Brain pericyte (primary cell): ENCODE measurements around the gene NOVA2.

ENCODE experiments used
- DNase-seq: peaks from one replicate; pipeline ENCODE4 v3.0.0-alpha.2; 2012; ENCODE audit warnings: low read depth, low spot score

NOVA2 gene

DNA sequence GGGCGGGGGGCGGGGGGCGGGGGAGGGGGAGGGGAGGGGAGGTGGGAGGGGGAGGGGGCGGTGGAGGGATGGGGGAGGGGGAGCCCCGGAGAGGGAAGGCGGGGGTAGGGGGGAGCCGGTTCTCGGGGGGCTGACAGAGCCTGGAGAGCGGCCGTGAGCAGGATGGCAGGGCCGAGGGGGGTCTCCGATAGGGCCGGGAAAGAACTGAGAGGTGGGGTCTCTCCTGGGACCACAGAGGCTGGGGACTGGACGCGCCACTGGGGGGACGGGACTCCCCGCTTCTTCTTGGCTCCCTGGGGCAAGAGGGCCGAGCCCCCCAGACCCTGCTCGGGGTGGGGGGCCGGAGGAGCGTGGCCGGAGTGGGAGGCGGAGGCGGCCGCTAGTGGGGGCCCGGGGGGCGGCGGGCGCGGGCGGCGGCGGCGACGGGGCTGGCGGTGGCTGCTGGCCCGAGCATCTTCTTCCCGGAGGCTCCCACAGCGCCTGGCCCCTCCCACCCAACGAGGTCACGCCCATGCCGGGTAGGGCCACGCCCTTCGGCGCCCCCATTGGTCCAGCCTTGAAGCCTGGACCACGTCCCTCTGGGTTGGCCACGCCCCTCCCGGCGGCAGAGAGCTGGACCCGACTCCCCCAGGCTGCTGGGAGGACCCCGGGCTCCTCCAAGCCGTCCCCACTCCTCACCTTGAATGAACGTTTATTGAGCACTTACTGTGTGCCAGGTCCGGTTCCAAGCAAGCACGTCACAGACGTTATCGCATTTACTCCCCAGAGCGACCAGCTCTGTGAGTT, at the start of gene NOVA2:
TSS of gene NOVA2 (minus strand) at position 313 of the 786 bp plus-strand sequence. CDS start 514 bp downstream, outside the sequence.
- no peak for DNase-seq

- DNase-seq: no peak
Measured at GRCh38 chr19:46023311-46023779, 49.7 kb upstream of the NOVA2 start.

GRCh38 chr19:46022431-46023310, 49.0 kb upstream of the NOVA2 start, which contains the start of gene PGLYRP1:
PGLYRP1 (minus strand) TSS chr19:46023053; CDS start chr19:46023021, 32 bp downstream.
- no peak for DNase-seq

DNA sequence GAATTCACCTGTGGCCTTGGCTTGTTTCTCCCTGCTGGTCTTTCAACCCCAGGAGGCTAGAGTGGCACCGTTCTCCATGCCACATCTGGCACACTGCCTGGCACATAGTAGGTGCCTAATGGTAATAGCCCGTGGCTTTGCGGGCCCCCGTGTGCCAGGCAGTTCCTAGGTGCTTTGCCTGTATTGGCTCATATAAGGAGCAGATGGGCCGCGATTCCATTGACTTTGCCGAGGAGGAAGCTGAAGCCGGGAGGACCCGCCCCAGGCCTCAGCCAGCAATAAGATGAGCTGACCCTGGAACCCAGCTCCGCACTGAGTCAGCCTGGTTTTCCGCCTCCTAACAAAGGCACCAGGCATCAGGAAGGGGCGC, 48.4 kb upstream of the NOVA2 start:
- no peak for DNase-seq

GRCh38 chr19:46021531-46022041, 47.9 kb upstream of the NOVA2 start:
- no peak for DNase-seq

DNA sequence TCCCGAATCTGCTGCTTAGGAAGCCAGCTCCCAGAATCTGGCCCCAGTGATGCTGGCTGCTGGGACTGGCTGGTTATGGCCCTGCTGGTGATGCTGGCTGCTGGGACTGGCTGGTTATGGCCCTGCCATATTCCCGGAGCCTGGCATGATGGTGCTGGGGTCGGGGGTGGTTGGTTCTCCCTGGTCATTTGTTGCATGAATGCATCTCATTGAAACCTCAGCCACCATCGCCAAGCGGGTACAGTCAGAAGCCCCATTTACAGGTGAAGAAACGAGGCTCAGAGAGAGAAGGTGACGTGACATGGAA, 47.1 kb upstream of the NOVA2 start:
- DNase-seq: no peak

DNA sequence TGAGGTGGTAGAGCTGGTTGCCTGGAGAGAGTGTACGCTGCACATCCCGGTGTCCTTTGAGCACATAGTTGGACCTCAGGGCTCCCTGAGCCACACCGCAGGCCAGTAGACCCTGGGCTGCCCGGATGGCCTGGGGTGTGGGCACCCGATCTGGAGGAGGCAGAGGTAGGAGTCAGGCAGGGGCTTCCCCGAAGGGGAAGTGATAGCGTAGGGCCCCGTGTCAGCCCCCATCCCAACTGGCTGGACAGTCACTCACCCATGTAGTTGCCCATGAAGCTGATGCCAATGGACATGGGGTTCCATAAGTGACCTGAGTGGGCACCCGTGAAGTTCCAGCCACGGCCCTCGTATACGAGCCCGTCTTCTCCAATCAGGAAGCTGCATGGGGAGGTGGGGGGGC, 45.6 kb upstream of the NOVA2 start:
- DNase-seq: no peak

GRCh38 chr19:46018729-46019251, 45.1 kb upstream of the NOVA2 start:
- no peak for DNase-seq

DNA sequence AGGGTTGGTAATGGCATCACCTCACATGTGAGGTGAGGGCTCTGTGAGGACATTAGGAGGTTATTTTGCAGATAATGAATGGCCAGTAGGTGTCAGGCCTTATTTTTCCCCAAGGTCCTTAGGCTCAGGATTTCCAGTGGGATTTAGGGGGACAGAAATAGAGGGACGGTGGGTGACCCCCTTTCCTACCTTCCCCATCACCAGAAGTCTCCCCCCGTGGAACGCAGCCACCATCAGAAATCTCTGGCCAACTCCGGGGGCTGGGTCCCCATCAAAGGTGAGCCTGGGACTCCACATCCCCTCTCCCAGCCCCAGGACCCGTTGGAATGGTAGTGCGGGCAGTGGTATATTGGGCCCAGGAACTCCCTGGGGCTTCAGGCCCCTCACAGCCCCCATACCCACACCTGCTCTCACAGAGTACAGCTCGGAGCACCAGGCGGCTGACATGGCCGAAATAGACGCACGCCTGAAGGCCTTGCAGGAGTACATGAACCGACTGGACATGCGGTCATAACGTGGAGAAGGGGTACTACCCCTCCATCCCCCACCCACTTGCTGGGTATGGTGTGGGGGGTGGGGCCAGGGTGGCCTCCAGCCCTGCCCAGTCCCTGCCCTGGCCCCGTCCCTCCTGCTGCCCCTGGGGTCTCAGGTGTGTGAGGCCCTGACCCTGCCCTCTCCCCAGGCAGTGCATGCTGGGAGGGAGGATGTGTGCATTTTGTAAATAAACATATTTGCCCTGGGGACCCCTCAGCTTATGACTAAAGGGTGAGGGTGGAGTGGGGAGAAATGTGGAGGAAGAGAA, 44.4 kb upstream of the NOVA2 start:
- no peak for DNase-seq

- no peak for DNase-seq
Measured at GRCh38 chr19:46017095-46017429, 43.4 kb upstream of the NOVA2 start.

DNA sequence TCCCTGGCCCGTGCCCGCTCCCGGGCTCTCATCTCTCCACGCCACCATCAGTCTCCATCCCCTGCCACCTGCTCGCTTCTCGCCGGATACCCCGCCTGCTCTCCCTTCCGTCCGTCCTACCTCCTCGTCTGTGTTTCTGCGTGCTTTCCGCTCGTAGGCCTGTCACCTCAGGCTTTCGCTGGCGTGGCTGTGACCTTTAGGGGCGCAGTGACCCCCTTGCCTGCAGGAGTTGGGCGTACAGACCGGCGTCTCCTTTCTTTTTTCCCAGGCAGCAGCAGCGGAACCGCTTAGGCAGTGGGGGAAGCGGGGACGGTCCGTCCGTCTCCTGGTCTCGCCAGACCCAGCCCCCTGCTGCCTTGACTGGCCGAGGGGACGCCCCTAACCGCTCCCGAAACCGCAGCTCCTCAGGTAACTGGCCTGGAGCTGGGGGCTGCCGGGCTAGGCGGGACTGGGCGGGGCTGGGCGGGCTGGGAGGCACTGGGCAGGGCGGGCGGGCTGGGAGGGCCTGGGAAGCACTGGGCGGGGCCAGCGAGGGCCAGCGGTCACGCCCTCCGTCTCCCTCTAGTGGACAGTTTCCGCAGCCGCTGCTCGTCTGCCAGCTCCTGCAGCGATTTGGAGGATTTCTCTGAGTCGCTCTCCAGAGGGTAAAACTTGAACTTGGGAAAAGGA, 42.9 kb upstream of the NOVA2 start:
- DNase-seq: no peak

DNA sequence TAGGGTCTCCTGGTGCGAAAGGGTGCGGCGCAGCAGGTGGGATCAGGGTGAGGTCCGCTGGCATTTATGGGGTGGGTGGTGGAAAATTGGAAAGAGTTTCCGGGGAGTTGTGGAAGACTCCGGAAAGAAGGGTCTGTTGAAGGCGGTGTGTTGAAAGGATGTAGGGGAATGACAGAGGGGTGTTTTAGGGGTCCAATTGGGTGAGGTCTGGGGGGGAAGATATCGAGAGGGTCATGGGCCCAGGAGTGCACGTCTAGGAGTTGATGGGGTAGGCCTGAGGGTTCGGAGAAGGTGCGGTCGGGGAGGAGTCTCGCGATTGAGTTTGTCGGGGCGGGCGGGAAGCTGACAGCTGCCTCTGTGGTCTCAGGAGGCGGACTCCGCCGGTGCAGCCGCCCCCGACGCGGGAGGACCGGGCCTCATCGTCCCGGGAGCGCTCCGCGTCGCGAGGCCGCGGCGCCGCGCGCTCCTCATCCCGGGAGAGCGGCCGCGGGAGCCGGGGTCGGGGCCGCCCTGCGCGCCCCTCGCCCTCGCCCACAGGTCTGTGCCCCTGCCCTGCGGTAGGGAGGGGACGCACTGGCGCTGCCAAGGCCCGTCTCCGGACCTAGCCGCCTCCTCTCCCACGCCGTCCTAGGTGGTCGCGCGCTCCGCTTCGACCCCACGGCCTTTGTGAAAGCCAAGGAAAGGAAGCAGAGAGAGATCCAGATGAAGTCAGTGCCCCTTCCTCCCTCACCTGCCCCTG, 42.2 kb upstream of the NOVA2 start:
- DNase-seq: no peak

DNA sequence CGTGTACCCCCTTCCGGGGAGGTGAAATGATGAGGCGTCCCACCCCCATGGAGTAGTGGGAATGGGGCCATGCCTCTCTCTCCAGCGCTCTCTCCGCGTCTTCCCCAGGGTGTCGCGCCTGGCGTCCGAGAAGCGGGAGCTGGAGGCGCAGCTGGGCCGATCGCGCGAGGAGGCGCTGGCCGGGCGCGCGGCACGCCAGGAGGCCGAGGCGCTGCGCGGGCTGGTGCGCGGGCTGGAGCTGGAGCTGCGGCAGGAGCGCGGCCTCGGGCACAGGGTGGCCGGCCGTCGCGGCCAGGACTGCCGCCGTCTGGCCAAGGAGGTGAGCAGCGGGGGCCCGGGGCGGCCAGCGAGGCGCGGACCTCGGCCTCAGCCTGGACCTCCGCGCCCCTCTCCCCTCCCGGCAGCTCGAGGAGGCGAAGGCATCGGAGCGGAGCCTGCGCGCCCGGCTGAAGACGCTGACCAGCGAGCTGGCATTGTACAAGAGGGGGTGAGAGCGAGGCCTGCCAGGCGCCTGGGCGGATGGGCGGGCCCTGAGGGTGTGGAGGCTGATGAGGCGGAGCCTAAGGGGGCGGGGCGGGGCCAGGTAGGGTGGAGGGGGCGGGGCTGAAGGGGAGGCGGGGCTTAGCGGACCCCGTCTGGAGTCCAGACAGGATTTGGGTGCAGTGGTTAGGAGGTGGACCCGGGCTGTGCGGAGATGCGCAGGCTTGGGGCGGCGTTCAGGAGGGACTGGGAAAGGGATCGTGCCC, 41.4 kb upstream of the NOVA2 start:
- no peak for DNase-seq

DNA sequence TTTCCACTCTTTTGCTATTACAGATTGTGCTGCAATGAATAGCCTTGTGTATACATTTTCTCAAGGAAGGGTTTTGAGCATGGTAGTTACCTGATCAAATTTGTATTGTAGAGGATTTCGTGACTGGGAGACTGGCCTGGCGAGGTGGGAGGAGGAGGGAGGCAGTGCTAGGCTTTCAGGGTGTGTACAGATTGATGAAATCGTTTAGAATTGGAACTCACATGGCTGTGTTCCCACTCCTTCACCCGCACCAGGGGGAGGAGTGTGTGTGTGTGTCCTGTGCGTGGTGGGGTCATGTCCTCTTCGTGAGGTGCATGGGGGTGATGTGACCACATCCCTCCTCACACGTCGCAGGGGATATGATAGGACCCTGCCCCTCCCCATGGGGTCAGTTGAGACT, 40.9 kb upstream of the NOVA2 start:
- no peak for DNase-seq

- DNase-seq: no peak
Measured at GRCh38 chr19:46009530-46010510, 36.2 kb upstream of the NOVA2 start.

- no peak for DNase-seq
Measured at GRCh38 chr19:46006411-46006810, 32.7 kb upstream of the NOVA2 start.

DNA sequence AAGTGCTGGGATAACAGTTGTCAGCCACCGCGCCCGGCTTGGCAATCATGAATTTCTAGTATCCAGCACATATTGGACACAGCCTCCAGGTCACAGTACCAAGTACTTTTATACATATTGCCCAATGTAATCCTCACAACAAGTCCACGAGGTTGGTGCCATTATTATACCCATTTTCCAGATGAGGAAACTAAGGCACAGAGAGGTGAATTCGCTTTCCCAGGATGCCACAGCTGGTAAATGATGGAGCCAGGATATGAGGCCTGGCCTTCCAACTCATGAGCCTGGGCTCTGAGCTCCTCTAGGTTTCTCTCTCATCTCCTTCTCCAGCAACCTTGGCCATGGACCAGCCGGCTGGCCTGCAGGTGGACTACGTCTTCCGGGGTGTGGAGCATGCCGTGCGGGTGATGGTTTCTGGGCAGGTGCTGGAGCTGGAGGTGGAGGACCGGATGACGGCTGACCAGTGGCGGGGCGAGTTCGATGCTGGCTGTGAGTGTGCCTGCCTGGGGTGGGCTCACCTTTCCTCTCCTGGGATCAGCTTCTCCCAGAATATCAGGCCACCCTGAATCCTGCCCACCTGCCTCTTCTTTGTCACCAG, 29.1 kb upstream of the NOVA2 start:
- no peak for DNase-seq
